SIG-M5 treated with dmso at 0.1 percent for 504 hours (cell line): Measurements from ENCODE around the gene OR10T2.
"Not testable (repeated sequence)": the region's sequence is repeated elsewhere in the genome, so short reads cannot be mapped to it uniquely, and the experiment has no call there.

Experiments used
- DNase-seq: peaks from one replicate; lab custom pipeline; 2025; ENCODE audit not compliant: unreplicated experiment; lab: John Stamatoyannopoulos, UW

OR10T2 gene, protein sequence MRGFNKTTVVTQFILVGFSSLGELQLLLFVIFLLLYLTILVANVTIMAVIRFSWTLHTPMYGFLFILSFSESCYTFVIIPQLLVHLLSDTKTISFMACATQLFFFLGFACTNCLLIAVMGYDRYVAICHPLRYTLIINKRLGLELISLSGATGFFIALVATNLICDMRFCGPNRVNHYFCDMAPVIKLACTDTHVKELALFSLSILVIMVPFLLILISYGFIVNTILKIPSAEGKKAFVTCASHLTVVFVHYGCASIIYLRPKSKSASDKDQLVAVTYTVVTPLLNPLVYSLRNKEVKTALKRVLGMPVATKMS

DNA sequence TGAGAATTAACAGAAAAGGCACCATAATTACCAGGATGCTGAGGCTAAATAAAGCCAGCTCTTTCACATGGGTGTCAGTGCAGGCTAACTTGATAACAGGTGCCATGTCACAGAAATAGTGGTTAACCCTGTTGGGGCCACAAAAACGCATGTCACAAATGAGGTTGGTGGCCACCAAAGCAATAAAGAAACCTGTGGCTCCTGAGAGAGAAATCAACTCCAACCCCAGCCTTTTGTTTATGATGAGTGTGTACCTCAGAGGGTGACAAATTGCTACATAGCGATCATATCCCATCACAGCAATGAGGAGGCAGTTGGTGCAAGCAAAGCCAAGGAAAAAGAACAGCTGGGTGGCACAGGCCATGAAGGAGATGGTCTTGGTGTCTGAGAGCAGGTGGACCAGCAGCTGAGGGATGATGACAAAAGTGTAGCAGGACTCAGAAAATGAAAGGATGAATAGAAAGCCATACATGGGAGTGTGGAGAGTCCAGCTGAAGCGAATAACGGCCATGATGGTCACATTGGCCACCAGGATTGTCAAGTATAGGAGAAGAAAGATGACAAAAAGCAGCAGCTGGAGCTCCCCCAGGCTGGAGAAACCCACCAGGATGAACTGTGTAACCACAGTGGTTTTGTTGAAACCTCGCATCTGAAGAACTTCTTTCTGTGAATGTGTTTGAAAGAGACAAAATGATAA lies at the start of gene OR10T2:
OR10T2 (minus strand) TSS at position 649 of the 697 bp plus-strand sequence; CDS start at position 649, 0 bp downstream.
- no peak for DNase-seq

DNA sequence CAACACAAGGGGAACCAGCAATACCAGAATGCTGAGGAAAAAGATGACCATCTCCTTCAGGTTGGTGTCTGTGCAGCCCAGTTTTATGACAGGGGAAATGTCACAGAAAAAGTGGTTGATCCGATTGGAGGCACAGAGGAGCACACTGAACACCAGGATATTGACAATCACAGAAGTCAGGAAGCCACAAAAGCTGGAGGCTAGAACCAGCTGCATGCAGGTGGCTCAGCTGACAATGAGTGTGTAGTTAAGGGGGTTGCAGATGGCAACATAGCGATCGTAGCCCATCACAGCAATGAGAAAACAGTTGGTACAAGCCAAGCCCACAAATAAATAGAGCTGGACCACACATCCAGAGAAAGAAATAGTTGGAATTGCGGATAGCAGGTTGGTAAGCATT lies 46.1 kb upstream of the OR10T2 start:
- no peak for DNase-seq

DNA sequence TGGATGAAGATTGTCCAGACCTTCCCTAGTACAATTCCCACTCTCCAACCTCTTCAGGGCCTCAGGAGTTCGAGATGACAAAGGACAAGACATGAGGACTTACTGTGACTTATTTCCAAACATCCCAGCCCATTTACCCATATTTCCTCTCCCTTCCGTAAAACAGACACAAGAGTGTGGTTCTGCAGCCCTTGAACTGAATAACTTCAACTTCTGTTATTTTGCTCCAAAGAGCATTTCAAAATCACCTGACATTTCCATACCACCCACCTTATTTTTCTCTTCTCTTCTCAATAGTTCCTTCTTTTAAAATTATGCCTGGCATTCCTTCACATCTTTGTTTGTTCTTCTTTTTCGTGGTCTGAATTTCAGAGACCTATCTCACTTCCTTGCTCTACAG lies 35.5 kb upstream of the OR10T2 start:
- DNase-seq, result no peak

DNA sequence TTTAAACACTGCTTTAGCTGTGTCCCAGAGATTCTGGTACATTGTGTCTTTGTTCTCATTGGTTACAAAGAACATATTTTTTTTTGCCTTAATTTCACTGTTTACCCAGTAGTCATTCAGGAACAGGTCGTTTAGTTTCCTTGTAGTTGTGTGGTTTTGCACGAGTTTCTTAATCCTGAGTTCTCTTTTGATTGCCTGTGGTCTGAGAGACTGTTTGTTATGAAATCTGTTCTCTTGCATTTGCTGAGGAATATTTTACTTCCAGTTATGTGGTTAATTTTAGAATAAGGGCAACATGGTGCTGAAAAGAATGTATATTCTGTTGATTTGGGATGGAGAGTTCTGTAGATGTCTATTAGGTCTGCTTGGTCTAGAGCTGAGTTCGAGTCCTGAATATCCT lies 30.9 kb upstream of the OR10T2 start:
- peak; percentile 65 for DNase-seq

DNA sequence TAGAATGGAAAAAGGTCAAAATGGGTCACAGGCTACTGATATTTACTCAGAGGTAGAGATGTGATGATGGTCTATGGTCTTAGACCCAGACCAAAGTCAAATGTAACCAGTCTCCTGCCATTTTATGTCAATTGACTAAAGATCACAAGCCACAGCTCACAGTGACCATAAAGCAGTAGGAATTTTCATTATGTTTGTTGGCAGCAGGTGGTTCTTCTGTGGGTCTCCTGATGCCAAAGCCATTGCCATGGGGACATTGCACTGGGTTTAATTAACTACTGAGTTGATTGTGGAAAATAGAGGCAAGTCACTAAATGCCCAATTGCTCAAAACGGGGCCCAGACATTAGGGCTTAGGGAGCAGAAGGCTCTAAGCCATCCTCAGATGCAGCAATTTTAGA lies 26.9 kb upstream of the OR10T2 start, which contains the start of gene OR10K2:
OR10K2 (minus strand) TSS at position 101 of the 400 bp plus-strand sequence. CDS start 5,371 bp downstream, outside the sequence.
- no peak for DNase-seq

DNA sequence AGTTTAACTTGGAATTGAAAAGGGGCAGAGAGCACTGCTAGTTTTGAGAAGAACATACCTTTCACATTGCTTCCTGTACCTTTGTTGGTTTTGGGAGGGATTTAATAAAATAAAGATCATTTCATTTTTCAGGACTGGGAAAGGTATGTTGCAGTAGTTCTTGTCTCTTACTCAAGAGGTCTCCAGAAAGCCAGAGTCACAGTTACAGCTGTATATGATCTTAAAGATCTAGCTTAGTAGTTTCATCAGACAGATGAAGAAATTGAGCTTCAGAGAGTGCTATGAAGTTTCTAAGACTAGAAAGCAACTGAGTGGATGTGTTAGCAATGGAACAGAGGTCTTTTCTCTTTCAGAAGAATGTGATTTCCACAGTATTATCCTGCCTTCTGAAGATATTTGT lies 25.8 kb upstream of the OR10T2 start:
- DNase-seq, result no peak

DNA sequence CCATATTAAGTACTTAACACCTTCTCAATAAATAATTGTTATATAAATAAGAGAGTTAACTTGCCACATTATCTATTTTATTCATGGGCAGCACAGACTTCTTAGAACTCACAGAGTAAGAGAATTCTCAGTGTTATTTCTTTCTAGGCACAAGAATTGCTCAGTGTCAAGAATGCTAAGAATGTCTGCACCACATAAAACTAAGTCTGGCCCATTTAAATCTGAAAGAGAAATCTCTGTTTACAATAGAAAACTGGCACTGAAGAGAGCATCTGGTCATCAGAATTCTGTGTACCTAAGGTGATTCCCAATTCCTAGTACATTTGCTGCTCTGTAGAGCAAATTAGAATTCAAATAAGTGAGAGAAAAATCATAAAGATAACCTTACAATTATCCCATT lies 22.9 kb upstream of the OR10T2 start:
- no peak for DNase-seq

DNA sequence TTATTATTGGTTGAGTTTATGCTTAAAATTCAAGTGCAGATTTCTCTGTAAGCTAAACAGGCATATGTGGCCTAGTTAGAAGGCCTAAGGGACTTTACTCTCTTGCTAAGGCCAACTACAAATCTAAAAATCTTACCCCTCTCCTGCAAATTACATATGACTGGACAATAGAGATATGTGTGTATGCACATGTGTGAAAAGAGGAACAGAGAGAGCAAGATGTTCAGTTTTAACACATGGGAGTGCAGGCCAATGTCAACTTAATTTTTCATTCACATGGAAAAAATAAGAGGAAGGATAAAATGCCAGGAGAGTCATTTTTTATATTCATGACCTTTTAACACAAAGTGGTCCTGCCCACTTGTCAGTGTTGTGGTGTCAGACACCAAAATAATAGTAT lies 18.3 kb upstream of the OR10T2 start:
- DNase-seq, result no peak

DNA sequence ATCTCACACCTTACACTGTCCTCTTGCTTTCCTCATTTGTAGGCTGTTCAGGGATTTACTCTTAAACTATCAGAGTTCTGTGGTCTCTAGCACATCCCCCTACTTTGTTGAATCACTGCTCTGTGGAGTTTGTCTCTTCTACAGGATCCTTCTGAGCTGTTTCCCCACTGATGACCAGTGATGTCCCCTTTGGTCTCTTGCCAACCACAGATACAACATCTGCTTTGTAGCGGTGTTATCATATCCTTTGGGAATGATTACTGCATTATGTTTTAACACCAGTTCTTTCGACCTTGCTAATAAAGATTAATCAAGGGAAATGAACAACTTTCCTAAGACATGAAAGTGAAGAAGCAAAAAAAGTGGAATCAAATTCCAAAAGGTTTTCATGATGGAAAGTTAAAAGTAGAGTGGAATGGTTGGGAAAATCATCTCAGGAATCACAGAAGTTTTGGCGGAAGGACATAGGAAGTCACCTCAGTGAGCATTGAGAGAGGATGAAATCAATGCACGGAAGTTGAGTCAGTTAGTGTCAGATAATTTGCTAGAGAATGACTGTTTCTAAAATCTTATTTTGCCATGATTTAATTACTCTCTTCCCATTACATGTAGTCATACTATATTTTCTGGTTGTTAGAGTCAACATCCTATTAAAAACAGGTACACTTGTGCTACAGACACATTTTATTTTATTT lies 15.5 kb upstream of the OR10T2 start:
- no peak for DNase-seq

DNA sequence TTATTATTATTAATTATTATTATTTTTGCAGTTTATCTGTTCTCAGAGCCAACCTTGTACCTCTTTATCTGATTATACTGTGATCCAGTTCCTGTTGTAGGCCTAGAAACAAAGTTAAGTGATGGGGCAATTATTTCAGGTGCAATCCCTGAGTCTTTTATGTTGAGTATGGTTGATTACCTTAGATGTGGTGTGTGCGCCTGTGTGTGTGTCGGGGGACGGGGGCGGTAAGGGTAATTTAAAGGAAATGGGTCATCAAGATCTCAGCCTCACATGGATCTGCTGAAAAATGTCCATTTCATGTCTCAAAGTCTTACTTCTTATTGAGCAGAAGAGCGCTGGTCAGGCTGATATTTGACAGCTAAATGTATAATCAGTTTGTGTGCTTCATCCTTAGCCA lies 7.8 kb upstream of the OR10T2 start:
- no peak for DNase-seq

DNA sequence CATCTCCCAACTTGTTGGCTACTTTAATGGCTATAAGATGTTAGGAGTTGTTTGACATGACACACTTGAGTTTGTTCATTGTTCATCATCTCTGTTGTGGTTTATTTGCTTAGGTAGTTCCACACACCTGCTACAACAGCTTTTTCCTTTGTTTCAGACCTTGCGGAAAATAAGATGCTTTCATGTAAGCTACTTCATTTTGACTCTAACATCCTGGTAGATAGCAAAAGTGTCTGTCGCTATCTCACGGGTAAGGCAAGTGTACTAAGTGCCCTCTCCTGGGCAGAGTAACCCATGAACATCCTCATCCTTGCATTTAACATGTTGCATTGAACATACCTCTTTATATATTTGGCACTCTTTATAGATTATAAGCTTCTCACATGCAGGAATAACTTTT lies 1.6 kb upstream of the OR10T2 start:
- no peak for DNase-seq

DNA sequence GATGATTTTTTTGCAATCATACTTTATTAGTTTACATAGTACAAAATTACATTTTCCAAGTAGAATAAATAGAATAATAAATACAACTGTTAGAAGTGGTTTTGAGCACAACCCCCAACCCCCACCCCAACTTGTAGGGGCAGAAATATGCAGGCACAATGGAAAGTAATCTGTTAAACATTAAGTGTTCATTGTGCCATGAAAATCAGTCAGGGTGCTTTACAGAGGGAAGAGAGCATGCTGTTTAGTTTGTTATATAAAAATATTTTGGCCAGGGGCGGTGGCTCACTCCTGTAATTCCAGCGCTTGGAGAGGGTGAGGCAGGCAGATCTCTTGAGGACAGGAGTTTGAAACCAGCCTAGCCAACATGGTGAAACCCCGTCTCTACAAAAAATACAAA lies 2.6 kb downstream of the OR10T2 start:
- no peak for DNase-seq

DNA sequence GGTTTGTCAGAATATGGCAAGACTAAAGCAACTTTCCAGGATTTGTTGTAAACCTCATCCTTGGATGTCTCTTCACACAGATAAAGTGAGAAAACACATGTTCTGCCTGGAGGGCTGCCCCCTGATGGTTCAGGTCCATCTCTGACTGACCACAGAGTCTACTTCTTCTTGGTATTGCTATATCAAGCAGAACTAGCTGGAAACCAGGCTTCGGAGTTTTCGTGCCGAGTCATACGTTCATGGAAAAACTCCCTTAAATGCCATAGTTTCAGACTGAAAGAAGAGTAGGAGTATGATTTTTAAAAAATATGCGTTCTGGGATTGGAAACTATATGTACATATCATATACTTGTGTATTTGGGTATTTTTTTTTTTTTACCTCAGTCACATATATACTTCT lies 5.8 kb downstream of the OR10T2 start:
- DNase-seq, result no peak

DNA sequence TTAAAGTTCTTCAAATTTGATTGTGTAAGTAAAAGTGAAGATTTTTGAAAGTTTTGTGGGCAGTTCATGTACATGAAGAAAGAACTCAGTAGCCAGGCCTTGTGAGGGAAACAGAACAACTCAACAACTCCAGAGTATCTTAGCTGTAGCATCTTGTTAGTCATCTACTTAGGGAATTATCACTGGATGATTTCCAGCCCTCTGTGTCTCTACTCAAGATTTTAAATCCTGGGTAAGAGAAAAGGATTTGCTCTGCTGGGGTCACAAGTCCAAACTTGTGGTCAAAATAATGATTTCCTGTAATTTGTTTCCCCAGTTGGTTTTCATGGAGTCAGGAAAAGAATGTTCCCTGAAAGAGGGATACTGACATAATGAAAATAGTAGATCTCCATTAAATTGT lies 8.2 kb downstream of the OR10T2 start:
- no peak for DNase-seq

DNA sequence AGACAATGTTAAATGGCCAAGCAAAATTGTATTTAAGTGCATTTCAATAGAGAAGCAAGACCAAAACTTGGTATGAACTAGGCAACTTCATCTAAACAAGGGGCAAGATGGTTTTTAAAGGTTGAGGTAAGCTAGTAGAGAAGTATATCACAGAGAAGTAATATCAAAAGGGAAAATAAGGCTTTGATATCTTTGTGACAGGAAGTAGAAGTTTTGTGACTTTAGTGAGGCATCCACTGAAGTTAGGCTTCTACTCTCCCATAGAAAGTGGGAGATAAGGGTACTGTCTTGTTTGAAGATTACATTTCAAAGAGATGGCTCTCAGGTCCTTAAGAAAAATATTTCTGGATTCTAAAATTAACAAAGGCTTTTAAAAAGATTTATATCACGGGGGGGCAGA lies 8.9 kb downstream of the OR10T2 start:
- DNase-seq, result no peak

DNA sequence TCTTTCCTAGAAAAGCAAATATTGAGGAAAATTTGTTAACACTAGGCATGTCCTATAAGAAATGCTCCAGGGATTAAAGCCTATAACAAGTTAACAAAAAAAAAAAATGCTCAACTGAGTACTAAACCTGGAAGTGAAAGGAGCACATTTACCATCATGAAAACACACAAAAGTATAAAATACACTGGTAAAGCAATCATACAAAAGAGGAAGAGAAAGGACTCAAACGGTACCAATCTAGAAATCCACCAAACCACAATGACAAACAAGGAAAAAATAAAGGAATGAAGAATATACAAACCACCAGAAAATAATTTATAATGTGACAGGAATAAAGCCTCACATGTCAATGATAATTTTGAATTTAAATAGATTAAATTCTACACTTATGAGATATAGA lies 24.4 kb downstream of the OR10T2 start:
- DNase-seq, result peak; percentile 51

DNA sequence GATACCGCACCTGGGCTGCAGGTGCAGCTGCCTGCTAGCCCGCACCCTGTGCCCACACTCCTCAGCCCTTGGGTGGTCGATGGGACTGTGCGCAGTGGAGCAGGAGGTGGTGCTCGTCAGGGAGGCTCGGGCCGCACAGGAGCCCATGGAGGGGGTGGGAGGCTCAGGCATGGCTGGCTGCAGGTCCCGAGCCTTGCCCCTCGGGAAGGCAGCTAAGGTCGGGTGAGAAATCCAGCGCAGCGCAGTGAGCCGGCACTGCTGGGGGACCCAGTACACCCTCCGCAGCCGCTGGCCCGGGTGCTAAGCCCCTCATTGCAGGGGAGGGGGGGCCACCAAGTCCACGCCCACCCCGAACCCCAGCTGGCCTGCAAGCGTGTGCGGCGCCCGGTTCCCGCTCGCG lies 25.2 kb downstream of the OR10T2 start:
- DNase-seq, result not testable (repeated sequence)

DNA sequence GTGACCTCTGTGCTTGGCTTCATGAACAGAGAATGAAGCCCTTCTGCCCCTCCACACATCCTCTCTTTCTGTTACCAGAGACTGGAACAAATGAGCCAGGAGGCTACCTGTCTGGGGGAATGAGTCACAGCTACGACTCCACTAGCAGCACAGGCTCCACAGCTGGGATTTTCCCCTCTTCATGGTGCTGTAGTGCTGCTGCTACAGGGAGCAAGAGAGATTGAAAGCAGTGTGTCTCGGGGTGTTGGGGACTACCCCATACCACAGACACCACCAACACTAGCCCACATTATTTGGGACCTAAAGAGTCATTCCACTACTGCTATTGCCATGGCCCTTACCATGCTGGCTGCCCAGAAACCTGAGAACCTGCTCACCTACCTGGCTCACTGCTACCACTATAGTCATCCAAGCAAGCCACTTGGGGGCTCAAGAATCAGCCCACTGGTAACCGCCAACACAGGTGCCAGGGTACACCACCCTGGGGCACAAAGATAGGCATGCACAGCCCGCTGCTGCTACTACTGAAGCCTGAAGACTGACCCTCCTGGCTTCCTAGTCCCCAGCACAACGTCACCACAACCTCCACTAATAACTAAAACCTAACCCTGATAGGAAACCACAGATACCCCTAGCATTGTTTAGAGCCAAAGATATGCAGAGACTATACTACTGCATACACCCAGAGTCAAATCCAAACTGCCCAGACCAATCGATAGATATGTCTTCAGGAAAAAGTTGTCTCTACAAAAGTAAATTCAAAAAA lies 27.9 kb downstream of the OR10T2 start:
- no peak for DNase-seq

DNA sequence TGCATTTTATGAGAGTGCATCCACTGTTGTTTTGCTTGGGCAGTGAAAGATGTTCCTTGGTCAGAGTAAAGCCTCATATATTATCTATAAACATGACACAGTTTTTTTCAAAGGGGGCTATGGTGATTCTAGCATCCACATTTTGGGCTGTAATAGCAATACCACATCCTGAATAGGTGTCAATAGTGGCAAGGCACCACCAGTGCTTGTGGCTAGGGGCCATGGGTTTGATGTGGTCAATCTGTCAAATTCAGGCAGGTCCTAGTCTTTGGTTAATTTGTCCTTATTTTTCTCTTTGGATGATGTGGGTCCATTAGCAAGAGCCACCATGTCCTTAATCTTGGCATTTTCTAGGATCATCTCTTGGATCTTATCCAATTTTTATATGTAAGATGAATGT lies 32.5 kb downstream of the OR10T2 start:
- DNase-seq, result no peak

DNA sequence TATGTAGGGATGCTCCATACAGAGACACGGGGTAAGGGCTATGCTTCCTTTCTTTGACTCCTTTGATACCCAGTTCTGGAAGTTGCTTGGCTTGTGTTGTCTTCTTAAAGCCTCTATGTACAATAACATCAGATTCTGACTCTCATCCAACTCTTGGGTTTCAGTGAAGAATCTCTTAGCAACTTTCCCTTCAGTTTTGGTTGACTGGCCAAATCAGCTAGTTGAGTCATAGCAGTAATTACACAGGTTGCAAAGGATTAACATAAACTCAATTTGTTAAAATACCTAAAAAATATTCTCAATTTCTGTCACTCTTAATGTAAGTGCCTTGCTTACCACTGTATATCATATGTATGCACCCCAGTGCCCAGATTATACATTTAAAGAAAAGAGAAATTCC lies 36.3 kb downstream of the OR10T2 start:
- DNase-seq, result no peak

DNA sequence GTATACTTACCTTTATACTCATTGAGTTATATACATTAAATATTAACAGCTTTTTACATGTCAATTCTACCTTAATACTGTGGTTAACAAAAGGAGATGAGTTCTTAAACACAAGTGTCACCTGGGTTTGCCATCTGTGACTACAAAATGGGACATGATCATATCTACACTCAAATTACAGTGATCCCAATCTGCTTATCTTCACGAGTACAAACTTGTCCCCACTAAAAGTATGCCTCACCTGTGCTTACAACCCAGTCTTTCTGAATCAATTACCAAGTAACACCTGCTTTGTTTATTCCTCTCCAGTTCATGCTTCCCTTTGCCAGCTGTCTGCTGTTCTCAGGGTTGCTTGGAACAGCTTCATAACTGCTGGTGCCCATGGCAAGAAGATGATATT lies 36.8 kb downstream of the OR10T2 start:
- no peak for DNase-seq
